NCI-H1694 treated with DMSO at 0.1 percent for 48 hours (cell line): ENCODE data around the gene WDSUB1.

ENCODE experiments used
- DNase-seq: peaks from one replicate; lab custom pipeline; 2025; lab: John Stamatoyannopoulos, UW

Gene WDSUB1

GRCh38 chr2:159266554-159266953 is 19.9 kb downstream of the WDSUB1 start:
- DNase-seq = no peak

- DNase-seq = no peak
Measured at GRCh38 chr2:159265171-159265576, 21.3 kb downstream of the WDSUB1 start.

GRCh38 chr2:159262904-159263303 is 23.6 kb downstream of the WDSUB1 start:
- DNase-seq = no peak

GRCh38 chr2:159262226-159262625 is 24.3 kb downstream of the WDSUB1 start:
- no peak for DNase-seq

GRCh38 chr2:159256159-159256558 is 30.3 kb downstream of the WDSUB1 start:
- DNase-seq = no peak

- no peak for DNase-seq
Measured at GRCh38 chr2:159252905-159253304, 33.6 kb downstream of the WDSUB1 start.

- DNase-seq = no peak
Measured at GRCh38 chr2:159251296-159252173, 35.0 kb downstream of the WDSUB1 start.

GRCh38 chr2:159249990-159250715 is 36.4 kb downstream of the WDSUB1 start:
- no peak for DNase-seq

GRCh38 chr2:159246325-159246988 is 40.0 kb downstream of the WDSUB1 start:
- no peak for DNase-seq

- no peak for DNase-seq
Measured at GRCh38 chr2:159243529-159243928, 43.0 kb downstream of the WDSUB1 start.

GRCh38 chr2:159234868-159235267 is 51.6 kb downstream of the WDSUB1 start:
- no peak for DNase-seq

- no peak for DNase-seq
Measured at GRCh38 chr2:159232456-159233170, 53.9 kb downstream of the WDSUB1 start.

GRCh38 chr2:159230145-159230877 is 56.2 kb downstream of the WDSUB1 start:
- DNase-seq = no peak

- DNase-seq = no peak
Measured at GRCh38 chr2:159229476-159230144, 56.9 kb downstream of the WDSUB1 start.

- peak; percentile 27 for DNase-seq
Measured at GRCh38 chr2:159228081-159228581, 58.4 kb downstream of the WDSUB1 start.

- no peak for DNase-seq
Measured at GRCh38 chr2:159227467-159227866, 59.0 kb downstream of the WDSUB1 start.

- DNase-seq = no peak
Measured at GRCh38 chr2:159226608-159227385, 59.7 kb downstream of the WDSUB1 start.

GRCh38 chr2:159226059-159226461 is 60.4 kb downstream of the WDSUB1 start:
- DNase-seq = no peak
